T47D (cell line): ENCODE measurements around the gene STMN3.
"Not testable (repeated sequence)": the region's sequence is repeated elsewhere in the genome, so short reads cannot be mapped to it uniquely, and the experiment has no call there.

ENCODE experiments used
- DNase-seq, 2 experiments: peaks; one replicate each; pipeline versions ENCODE4 v3.0.0 to v3.0.0-alpha.2; 2011 to 2012; ENCODE audit warnings: low read depth in 1 of 2, low spot score in 1 of 2
- JUND ChIP-seq: IDR thresholded peaks from 2 replicates; pipeline ENCODE4 v1.6.1; 2012; ENCODE audit warnings: low read depth
- in situ Hi-C: cut with HindIII; loops from 2 replicates; pipeline ENCODE4 v1.10.0; 2016; ENCODE audit warnings: low sequenced_read_pairs, low pct_unique_long_range_greater_than_20kb

Gene STMN3

DNA sequence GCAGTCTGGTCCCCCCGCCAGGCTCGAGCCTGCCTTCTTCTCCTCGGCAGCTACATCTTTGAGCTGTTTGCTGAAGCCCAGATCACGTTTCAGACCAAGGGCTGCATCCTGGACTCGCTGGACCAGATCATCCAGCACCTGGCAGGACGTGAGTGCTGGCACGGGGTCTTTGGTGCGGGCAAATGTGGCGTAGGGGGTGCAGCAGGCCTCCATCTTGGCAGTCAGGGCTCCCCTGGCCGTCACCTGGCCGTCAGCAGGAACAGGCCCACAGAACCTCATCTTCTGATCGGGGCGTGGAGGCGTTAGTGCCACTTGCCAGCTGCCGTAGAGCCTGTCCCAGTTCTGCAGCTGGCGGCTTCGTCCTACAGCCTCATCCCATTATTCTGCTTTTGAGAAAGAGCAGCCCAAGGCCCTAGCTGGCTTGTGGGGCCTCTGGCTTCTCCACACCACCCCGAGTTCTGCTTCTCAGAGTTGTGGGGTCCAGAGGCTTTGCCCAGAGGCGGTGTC is 26.6 kb upstream of the STMN3 start:
- no peak for DNase-seq
- TF ChIP-seq JUND: no peak
- in situ Hi-C loops: no loop called here

DNA sequence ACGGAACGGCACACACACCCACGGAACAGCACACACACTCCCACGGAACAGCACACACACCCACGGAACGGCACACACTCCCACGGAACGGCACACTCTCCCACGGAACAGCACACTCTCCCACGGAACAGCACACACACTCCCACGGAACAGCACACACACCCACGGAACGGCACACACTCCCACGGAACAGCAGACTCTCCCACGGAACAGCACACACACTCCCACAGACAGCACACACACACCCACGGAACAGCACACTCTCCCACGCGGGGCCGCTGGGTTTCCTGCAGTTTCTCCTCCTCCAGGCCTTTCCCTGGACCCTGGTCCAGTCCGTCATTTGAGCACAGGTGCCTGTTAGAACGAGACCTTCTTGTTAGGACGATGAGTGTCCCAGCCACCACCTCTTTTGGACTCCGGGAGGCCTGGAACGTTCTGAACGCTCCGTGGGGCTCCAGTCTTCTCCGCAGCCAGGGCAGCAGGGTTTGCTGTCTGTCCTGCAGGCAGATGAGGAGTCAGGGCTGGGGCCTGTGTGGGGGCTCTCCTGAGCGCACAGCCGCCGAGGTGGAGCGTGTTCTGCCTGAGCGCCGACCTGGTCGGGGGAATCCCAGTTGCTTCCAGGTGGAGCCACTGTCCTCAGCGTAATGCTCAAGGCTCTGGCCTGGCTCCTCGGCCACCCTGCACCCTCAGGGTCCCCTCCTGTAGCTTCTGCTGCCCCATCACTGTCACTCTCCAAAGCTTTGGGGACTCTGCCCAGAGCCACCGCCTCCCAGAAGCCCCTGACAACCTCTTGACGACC is 25.6 kb upstream of the STMN3 start:
- no peak for TF ChIP-seq JUND
- in situ Hi-C loops: no loop called here
- DNase-seq: no peak

- no peak for DNase-seq
- in situ Hi-C loops: no loop called here
- TF ChIP-seq JUND: no peak
Observed at GRCh38 chr20:63678071-63678470, 24.8 kb upstream of the STMN3 start.

GRCh38 chr20:63675681-63676368 is 22.6 kb upstream of the STMN3 start:
- TF ChIP-seq JUND: no peak
- no peak for DNase-seq
- in situ Hi-C loops: no loop called here

DNA sequence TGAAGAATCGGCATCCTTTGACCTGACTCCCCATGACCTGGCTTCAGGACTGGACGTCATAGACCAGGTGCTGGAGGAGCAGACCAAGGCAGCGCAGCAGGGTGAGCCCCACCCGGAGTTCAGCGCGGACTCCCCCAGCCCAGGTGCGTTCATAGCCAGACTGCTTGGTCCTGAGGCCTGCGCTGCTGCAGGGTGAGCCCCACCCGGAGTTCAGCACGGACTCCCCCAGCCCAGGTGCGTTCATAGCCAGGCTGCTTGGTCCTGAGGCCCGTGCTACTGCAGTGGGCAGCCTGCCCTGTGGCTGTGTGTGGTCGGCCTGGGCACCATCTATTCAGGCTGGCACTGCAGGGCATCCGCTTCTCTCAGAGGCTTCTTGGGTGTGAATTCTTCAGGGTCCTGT is 20.7 kb upstream of the STMN3 start:
- DNase-seq: no peak
- in situ Hi-C loops: no loop called here
- TF ChIP-seq JUND: no peak

- in situ Hi-C loops: no loop called here
- TF ChIP-seq JUND: no peak
- no peak for DNase-seq
Observed at GRCh38 chr20:63672666-63673065, 19.4 kb upstream of the STMN3 start.

GRCh38 chr20:63671695-63672094 is 18.5 kb upstream of the STMN3 start:
- DNase-seq, in situ Hi-C loops: not testable (repeated sequence)

DNA sequence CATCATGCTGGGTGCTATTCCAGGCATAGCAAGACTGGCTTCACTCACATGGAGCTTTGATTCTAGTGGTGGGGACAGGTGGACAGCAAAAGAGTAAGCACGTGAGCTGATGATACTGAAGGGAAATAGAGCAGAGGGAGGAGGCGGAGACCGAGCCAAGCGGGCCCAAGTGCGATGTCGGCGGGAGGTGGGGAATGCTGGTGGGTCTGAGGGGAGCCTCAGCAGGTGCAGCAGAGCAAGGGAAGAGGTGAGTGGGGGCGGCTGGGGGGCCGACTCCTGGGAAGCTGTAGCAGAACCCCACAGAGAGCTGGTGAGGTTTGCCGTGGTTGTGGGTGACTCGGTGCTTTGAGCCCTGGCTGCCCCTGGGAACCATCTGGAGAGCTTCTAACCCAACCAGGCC is 15.1 kb upstream of the STMN3 start:
- DNase-seq: no peak
- in situ Hi-C loops: no loop called here
- TF ChIP-seq JUND: no peak

GRCh38 chr20:63667858-63668257 is 14.6 kb upstream of the STMN3 start:
- no peak for DNase-seq
- in situ Hi-C loops: no loop called here

GRCh38 chr20:63665708-63666107 is 12.5 kb upstream of the STMN3 start:
- in situ Hi-C loops: no loop called here
- no peak for DNase-seq
- no peak for TF ChIP-seq JUND

More at GRCh38 chr20:63667858-63668257, 14.6 kb upstream of the STMN3 start:
- no peak for TF ChIP-seq JUND

DNA sequence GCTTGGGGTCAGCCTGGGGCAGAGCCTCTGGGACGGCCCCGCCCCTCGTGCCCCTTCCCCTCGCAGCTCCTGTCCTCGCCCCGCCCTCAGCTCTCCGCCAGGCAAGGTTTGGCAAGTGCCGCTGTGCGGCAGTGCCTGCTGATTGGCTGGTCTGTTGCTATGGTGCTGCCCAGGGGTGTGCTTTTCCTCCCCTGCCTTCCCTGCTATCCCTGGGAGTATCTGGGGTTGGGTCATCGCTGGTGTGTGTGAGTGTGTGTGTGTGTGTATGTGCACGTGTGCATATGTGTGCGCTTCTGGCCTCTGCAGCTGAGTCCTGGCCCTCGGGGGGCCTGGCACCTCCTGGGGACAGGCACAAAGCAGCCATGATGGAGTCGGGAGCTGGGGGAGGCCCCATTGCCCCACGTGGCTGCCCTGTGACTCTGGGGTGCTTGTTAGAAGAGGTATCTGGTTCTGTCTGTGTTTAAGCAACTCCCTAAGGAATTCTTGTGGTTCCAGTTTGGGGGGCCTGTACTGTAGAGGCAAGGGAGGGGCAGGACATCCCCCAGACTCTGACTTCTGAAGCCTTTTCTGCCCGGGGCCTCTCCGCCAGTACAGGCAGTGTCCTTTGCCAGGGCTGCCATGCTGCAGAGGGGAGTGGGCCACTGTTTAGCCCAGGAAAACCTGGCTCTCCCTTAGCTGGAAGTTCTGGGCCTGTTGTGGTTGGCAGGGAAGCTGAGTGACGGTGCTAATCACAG is 11.8 kb upstream of the STMN3 start:
- no peak for DNase-seq
- no peak for TF ChIP-seq JUND
- in situ Hi-C loops: no loop called here

DNA sequence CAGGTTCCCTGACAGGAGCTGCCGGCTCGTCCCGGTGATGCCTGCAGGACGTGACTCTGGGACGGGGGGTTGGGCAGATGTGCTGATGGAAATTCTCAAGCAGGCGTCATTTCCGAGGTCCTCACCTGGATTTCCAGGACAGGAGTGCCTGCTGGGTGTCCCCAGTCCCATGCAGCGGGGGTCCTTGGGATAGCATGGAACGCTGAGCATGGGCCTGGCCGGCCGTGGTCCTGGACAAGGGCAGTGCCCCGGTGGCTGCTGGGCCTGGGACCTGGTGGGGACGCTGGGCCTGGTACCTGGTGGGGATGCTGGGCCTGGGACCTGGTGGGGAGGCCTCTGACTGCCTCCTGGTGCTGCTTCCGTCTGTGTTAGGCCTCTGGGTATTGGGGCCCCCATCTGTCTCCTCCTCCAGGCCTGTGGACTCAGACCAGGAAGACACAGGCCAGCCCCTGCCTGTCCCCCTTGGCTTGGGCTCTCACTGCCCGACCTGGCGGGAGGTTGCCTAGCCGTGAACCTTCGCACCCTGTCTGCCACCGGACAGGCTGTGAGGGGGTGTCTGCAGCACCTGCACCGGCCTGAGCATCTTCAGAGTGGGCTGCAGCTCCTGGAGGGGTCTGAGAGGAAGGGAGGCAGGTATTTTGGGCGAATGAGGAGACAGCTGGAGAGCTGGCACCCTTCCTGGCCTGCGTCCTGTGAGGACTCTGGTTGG is 11.1 kb upstream of the STMN3 start:
- in situ Hi-C loops: no loop called here
- no peak for DNase-seq
- TF ChIP-seq JUND: no peak
